Stimulated activated CD8-positive, alpha-beta memory T cell treated with anti-CD3 and anti-CD28 coated beads, Interleukin-7, amount 100 ng/mL, for 1 hour (primary cell): ENCODE measurements around the gene GABRB2.
"Not testable (repeated sequence)": the region's sequence is repeated elsewhere in the genome, so short reads cannot be mapped to it uniquely, and the experiment has no call there.

ENCODE experiments used
- DNase-seq, 2 donors: peaks; one replicate each; pipeline ENCODE4 v3.0.0-alpha.2; 2020; ENCODE audit warnings: low read depth in 2 of 2

GABRB2 gene

GRCh38 chr5:161546470-161547301 lies at the start of gene GABRB2:
Gene GABRB2 (minus strand): TSS chr5:161546725. CDS start chr5:161546643, 82 bp downstream.
- DNase-seq = no peak

- no peak for DNase-seq
Observed at GRCh38 chr5:161585798-161586197, 39.3 kb upstream of the GABRB2 start.

GRCh38 chr5:161580621-161581020 lies 34.1 kb upstream of the GABRB2 start:
- DNase-seq = no peak

DNA sequence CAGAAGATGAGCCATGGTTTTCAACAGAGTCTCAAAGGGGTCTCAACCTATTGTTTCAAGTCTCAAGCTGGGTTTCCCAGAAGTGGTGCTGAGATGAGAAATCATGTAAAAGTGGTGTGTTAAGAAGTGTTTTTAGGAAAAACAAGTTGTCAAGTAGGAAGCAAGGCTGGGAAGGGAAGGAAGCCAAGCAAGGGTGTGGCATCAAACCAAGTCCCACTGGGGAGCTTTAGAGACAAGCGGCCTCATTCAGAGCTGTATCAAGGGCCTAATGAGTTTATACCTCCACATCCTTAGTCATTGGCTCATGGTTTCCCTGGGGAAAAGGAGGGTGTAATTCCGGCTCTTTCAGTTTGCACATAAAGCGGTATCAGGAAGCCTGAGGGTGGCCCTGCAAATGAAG lies 26.4 kb upstream of the GABRB2 start:
- no peak for DNase-seq

- no peak for DNase-seq
Observed at GRCh38 chr5:161566081-161566480, 19.6 kb upstream of the GABRB2 start.

DNA sequence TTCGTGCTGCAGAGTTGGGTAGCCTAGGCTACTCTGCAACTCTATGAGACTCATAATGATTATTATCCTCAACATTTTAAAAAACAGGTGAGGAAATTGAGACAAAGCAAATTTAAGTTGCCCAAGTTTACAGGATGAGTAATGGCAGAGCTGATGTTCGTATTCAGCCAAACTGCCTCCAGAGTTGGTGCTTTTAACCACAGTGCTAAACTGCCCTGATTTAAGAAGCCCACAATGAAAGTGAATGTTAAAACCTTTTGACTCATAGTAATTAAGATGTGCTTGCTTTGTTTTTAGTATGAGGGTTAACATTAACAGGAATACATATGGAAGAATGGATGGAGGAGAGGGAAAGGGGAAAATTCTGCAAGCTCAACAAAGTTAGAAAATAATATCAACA lies 15.9 kb upstream of the GABRB2 start:
- DNase-seq = no peak

- DNase-seq = no peak
Observed at GRCh38 chr5:161549106-161549505, 2.6 kb upstream of the GABRB2 start.

- no peak for DNase-seq
Observed at GRCh38 chr5:161548487-161549094, 2.1 kb upstream of the GABRB2 start.

GRCh38 chr5:161547738-161548486 lies 1.4 kb upstream of the GABRB2 start:
- no peak for DNase-seq

- DNase-seq = no peak
Observed at GRCh38 chr5:161547406-161547737, 847 bp upstream of the GABRB2 start.

DNA sequence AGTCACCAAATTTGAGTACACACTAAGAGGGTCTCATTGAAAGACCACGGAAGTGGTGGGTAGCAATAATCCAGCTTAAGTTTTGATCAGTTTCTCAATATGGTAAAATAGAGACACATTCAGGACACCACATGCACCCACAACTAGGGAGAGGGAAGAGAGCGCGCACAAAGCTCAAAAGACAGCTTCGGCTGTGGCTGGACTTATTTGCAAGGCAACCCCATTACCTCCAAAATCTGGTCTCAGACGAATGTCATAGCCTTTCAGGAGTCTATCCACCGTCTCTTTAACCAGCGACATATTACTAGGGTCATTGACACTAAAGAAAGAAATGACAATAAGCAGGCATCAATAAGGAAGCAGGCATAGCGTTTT lies 443 bp downstream of the GABRB2 start:
- DNase-seq = no peak

DNA sequence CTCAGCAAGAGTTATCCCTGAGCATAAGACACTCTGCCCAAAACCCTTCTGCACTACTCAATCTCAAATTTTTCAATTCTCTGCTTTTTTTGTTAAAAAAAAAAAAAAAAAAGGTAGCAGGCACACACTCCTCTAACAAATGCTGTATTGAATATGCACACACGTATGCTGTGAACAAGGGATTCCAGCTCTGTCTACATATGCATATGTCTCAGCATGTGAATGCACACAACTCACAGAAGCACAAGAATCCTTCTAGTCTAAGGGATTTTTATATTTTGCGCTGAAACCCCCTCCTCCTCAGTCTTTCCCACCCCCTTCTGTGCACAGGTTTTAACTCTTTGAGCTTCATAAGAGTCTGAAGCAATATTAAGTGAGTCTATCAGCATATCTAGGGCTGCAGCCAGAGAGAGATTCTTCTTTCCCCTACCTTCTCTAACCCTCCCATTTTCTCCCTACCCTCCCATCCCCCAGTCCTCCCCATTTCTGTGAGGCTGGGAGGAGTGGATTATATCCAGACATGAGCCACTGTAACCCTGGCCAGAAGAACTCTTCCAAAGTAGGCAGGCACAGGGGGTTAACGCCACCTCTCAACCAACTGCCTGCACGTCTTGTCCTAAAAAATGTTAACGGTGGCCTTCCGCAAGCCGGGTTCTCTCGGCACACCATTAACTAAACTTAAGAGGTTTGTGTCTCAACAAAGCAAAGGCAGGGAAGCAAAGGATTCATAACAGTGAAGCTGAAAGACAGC lies 1.0 kb downstream of the GABRB2 start:
- DNase-seq = no peak

DNA sequence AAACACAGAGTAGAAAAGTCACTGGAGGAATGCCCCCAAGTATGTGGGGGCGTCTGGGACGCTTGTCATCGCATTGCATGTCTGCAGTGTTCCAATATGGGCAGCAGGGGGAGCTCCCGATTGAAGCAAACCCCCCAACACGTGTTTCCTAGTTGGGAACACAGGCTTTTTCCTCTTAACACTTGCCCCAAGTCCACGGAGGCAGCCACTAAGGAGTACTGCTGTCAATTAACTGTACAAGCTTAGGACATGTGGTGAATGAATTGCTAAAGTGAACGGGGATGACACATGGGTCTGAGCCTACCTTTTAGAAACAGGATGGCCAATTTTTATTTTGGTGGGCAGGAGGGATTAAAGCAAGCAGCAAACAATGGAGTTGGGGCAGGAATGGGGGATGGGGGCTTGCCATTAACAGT lies 2.2 kb downstream of the GABRB2 start:
- no peak for DNase-seq

DNA sequence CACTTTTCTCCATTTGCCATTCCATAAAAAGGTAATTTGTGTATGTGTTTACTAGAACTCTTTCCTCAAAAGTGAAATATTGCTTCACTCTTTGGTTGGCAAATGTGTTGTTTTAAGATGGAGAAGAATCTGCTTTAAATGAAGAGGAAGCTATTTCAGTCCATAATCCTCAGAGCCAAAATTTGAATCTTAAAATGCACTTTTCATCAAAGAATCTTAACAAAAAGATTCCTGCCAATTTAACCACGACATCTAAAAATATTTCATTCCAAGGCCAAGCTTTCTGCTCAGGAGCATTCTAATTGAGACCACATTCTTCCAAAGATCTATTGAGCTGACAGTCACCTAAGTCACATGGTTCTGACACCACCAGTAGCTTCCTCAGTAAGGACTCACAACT lies 7.5 kb downstream of the GABRB2 start:
- no peak for DNase-seq

- DNase-seq = no peak
Observed at GRCh38 chr5:161535762-161536161, 10.8 kb downstream of the GABRB2 start.

DNA sequence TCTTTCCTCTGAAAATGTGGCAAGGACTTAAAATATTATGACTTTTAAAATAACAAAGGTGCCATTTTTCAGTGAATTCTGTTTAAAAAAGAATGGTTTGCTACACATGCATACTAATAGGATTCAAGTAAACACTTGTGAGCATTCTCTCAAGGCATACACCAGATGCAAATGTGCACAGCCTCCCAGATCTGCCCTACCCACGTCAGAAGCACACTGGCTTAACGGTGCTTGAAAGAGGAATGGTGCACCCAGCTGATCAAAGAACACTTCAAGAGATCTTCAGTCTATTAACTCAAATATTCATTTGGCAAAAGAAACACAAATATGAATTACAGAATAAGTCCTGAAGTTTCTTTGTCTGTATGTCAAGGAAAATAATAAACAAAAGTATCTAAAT lies 15.8 kb downstream of the GABRB2 start:
- DNase-seq = no peak

GRCh38 chr5:161513942-161514341 lies 32.6 kb downstream of the GABRB2 start:
- DNase-seq = no peak

- no peak for DNase-seq
Observed at GRCh38 chr5:161507591-161507990, 38.9 kb downstream of the GABRB2 start.

- DNase-seq = not testable (repeated sequence)
Observed at GRCh38 chr5:161505160-161505559, 41.4 kb downstream of the GABRB2 start.

- DNase-seq = no peak
Observed at GRCh38 chr5:161498531-161498930, 48.0 kb downstream of the GABRB2 start.

DNA sequence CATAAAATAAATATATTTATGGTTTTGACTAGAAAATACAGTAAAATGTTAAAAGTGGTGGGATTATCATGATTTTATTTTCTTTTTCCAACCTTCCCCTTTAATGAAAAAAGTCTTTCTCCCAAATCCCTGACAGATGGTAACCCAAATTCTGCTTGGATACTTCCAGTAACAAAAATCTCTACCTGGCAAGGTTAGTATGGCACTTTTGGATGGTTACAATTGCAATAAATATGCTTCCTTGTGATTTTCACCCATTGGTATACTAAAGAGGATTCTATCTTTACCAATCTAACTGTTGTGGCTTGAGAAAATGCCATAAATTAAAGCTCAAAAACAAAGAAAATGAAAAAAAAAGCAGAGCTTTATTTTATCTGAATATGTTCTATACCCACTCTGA lies 62.8 kb downstream of the GABRB2 start:
- no peak for DNase-seq

GRCh38 chr5:161481922-161482321 lies 64.6 kb downstream of the GABRB2 start:
- DNase-seq = no peak
